ENCODE measurements around the gene PCBP2.
"Not testable (repeated sequence)": the region's sequence is repeated elsewhere in the genome, so short reads cannot be mapped to it uniquely, and the experiment has no call there.

PCBP2 gene

GRCh38 chr12:53441040-53441833 is 10.7 kb upstream of the PCBP2 start, which contains the start of gene PRR13:
PRR13 (plus strand) TSS chr12:53441734; CDS start chr12:53442715, 981 bp downstream.
- DNase-seq: peak; percentile 97 to 99

- DNase-seq: no peak
Observed at GRCh38 chr12:53443955-53444354, 7.9 kb upstream of the PCBP2 start.

- DNase-seq: not testable (repeated sequence)
Observed at GRCh38 chr12:53444593-53445325, 7.1 kb upstream of the PCBP2 start.

GRCh38 chr12:53450936-53451335 is 966 bp upstream of the PCBP2 start:
- no peak for DNase-seq

- peak; percentile 83 to 84 for DNase-seq
Observed at GRCh38 chr12:53452159-53453077, 516 bp downstream of the PCBP2 start.

- DNase-seq: no peak
Observed at GRCh38 chr12:53453953-53454640, 2.2 kb downstream of the PCBP2 start.

GRCh38 chr12:53454707-53455106 is 2.8 kb downstream of the PCBP2 start:
- DNase-seq: no peak

DNA sequence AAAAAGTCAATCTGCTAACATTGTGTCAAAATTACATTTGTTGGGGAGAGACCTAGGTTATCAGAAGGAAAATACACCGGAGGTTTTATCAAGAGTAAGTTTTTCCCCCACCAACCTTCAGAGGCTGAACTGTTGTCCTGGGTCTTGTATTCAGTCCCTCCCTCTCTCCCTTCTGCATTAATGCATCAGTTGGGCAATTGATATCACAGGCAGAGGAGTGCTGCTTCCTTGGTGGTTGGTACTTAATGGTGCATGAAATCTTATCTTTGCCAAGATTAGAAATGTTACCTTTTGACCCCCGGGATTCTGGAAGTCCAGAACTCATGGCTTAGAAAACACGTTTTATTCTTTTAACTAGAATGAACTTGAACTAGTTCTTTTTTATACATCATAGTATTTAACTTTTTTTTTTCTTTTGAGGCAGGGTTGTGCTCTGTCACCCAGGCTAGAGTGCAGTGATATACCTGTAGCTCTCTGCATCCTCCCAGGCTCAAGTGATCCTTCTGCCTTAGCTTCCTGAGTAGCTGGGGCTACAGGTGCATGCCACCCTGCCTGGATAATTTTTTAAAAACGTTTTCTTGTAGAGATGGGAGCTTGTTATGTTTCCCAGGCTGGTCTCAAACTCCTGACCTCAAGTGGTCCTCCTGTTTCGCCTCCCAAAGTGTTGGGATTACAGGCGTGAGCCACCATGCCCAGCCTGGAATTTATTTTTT is 4.9 kb downstream of the PCBP2 start:
- DNase-seq: no peak

DNA sequence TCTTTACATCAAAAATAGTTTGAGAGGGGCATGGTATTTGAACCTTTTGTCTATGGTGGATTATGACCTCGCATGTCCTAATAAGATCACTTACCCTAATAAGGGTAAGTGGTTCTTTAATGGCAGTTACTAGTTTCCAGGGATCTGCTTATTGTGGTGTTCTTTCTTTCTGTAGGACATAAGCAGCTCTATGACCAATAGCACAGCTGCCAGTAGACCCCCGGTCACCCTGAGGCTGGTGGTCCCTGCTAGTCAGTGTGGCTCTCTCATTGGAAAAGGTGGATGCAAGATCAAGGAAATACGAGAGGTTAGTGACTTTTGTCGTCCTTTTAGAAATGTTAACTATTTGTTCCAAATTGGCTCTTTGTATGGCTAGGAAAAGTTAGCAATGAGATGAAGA is 7.2 kb downstream of the PCBP2 start:
- no peak for DNase-seq

DNA sequence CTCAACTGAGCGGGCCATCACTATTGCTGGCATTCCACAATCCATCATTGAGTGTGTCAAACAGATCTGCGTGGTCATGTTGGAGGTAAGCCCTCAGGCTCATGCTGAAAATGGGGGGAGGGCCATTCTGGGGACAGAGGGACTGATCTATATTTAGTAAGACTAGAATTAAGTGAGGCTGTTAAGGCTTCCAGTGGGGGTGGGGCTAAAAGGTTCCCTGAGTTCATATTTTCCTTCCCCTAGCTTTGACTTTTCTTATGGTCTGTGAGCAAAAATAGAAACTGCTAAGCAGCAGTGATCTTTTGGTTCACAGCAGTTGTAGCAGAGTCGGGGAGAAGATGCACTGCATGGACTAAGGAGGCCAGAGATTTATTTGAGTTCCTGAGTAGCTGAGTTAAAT is 9.2 kb downstream of the PCBP2 start:
- DNase-seq: peak in 1 of 2 experiments; percentile 14

- DNase-seq: peak in 1 of 2 experiments; percentile 16
Observed at GRCh38 chr12:53461591-53461990, 9.7 kb downstream of the PCBP2 start.

DNA sequence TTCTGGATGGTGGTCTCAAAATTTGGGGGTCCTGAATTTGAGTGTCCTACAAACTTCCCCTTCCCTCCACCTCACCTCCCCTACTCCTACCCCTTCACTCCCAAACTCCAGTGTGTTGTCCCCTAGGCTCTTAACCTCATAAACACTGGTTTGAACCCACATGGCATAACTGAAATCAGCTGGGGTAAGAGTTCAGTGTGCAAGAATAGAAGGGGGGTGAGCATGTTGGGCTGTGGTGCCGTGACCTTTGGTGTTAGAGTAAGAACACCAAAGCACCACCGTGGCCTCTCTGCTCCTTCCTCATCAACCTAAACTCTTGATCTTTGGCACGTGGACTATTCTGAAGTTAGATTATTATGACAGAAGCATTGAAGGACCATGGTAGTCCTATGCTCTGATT is 11.0 kb downstream of the PCBP2 start:
- peak in 1 of 2 experiments; percentile 17 for DNase-seq

DNA sequence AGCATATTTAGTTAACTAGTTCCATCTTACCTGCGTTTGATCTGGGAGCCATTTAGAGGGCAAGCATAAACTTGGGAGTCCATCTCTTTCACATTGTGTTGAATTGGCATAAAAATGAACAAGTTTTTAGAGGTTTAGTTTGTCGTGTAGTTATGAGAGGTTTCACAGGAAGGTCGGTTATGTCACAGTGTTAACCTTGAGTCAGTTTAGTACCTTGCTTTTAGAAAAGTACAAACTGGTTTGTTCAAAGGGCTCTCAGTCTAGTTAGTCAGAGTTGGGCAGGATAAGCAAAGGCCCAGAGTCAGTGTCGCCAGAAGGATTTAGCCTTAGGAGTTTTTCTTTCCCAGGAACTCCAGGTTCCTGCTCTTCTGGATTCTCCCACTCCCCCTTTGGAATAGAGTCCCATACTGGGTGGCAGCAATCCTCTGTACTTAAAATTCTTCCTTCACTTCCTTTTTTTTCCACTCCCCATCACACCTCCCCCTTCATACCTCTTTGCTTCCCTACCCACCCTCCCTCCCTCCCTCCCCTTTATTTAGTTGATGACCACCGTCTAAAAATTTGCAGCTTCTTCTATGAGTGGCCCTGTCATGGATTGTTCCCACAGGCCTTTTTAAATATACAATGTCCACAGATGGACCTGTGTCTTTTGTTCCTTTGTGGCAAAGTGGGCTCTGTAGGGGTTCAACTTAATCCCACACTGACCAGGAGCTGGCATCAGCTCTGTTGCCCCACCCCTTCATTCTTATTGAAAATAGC is 12.1 kb downstream of the PCBP2 start:
- DNase-seq: peak in 1 of 2 experiments; percentile 12

- DNase-seq: no peak
Observed at GRCh38 chr12:53464685-53465418, 12.9 kb downstream of the PCBP2 start.

DNA sequence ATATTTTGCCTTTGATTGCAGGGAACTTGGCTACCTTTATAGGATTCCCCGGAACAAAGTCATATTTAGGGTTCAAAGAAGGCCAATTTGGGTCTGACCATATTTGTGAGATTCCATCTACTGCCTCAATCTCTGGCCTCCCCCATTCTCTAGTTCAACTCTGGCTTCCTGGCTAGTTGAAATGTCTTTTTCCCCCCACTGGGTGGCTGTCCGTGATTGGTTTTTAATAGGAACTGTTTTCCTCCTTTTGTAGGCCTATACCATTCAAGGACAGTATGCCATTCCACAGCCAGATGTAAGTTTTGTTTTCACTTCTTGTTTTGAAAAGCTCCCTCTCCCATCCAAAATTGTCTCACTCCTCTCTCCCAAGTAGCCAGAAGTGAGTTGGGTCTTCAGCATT is 13.8 kb downstream of the PCBP2 start:
- DNase-seq: no peak

DNA sequence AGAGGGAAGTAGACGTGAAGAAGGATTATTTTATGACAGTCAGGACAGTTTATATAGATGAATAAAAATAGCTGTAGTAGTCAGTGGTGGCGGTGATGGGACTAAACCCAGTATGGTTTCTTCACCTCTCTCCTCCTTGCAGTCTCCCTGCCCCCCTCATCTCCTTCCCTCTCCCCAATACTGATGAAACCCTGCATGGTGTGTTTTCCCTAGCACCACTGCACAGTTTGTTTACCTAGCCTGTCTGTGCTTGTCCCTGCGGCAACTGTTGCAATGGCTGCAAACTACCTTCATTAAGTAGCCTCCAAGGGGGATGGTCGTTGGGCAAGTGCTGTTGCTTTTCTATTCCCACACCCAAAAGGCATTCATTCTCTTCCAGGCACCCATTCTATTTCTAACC is 14.7 kb downstream of the PCBP2 start:
- DNase-seq: no peak

- no peak for DNase-seq
Observed at GRCh38 chr12:53467082-53467481, 15.2 kb downstream of the PCBP2 start.

DNA sequence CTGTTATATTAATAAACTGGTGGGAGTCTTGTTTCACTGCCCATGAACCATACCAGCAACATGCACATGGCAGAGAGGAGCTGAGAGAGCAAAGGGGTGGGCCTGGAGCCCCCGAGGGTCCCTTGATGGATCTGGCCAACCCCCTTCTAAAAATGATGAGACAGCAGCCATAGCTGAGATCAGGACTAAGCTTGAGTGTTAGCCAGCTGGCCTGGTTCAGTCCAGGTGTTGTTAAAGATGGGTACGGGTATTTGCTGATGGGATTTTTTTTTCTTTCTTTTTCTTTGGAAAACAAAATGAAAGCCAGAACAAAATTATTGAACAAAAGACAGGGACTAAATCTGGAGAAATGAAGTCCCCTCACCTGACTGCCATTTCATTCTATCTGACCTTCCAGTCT is 16.0 kb downstream of the PCBP2 start:
- no peak for DNase-seq

GRCh38 chr12:53468282-53468681 is 16.4 kb downstream of the PCBP2 start:
- peak in 1 of 2 experiments; percentile 17 for DNase-seq

- no peak for DNase-seq
Observed at GRCh38 chr12:53472056-53472582, 20.2 kb downstream of the PCBP2 start.

Measured in activated T-cell treated with anti-CD3 and anti-CD28 coated beads, Interleukin-2, amount 50 U/mL, for 48 hours (primary cell).